OCI-LY1 (cell line): ENCODE measurements around the gene PPP2CA.

Source experiments
- H2AFZ ChIP-seq: fragments of 200-600 bp; sonication (generic), shearing (Covaris generic); 2 replicates; pipeline ENCODE4 v1.6.0; 2014; ENCODE audit warnings: antibody characterized with exemption, mild to moderate bottlenecking, low read length
- H3F3A ChIP-seq: fragments of 200-600 bp; sonication (generic), shearing (Covaris generic); 2 replicates; pipeline ENCODE4 v1.6.0; 2014; ENCODE audit warnings: mild to moderate bottlenecking, antibody characterized with exemption, low read length, moderate library complexity; ENCODE audit not compliant: insufficient read depth
- H3K27ac ChIP-seq: fragments of 200-600 bp; sonication (generic); 2 replicates; pipeline ENCODE4 v1.5.1; 2014; ENCODE audit warnings: low read length, mixed run types, mild to moderate bottlenecking, low read depth; ENCODE audit not compliant: poor library complexity, severe bottlenecking
- H3K27me3 ChIP-seq: fragments of 200-600 bp; sonication (generic); 2 replicates; pipeline ENCODE4 v1.6.0; 2014; ENCODE audit warnings: antibody characterized with exemption, mild to moderate bottlenecking, low read length, moderate library complexity; ENCODE audit not compliant: insufficient read depth
- H3K36me3 ChIP-seq: fragments of 200-600 bp; sonication (generic); 2 replicates; pipeline ENCODE4 v1.6.1; 2014; ENCODE audit warnings: mild to moderate bottlenecking, antibody characterized with exemption, low read length, moderate library complexity, mixed read lengths; ENCODE audit not compliant: insufficient read depth
- H3K4me1 ChIP-seq: fragments of 200-600 bp; sonication (generic); 2 replicates; pipeline ENCODE4 v1.5.1; 2014; ENCODE audit warnings: mild to moderate bottlenecking, low read length, moderate library complexity; ENCODE audit not compliant: insufficient read depth, severe bottlenecking
- H3K4me2 ChIP-seq: fragments of 200-600 bp; sonication (generic), shearing (Covaris generic); 2 replicates; pipeline ENCODE4 v1.6.1; 2014; ENCODE audit warnings: low read length
- H3K4me3 ChIP-seq: fragments of 200-600 bp; sonication (generic); 2 replicates; pipeline ENCODE4 v1.5.1; 2014; ENCODE audit warnings: low read length, low read depth, mild to moderate bottlenecking, mixed read lengths; ENCODE audit not compliant: poor library complexity, severe bottlenecking
- H3K79me2 ChIP-seq: fragments of 200-600 bp; shearing (Covaris generic); 2 replicates; pipeline ENCODE4 v1.6.1; 2016; ENCODE audit warnings: mixed run types, low read length, mixed read lengths; ENCODE audit not compliant: insufficient read depth
- H3K9ac ChIP-seq: fragments of 200-600 bp; sonication (generic), shearing (Covaris generic); 2 replicates; pipeline ENCODE4 v1.6.1; 2014; ENCODE audit warnings: mild to moderate bottlenecking, low read length, mixed read lengths
- H3K9me2 ChIP-seq: fragments of 200-600 bp; sonication (generic), shearing (Covaris generic); 2 replicates; pipeline ENCODE4 v1.6.1; 2014; ENCODE audit warnings: low read depth, mild to moderate bottlenecking, low read length, mixed read lengths
- H3K9me3 ChIP-seq: fragments of 200-600 bp; shearing (Covaris generic); 2 replicates; pipeline ENCODE4 v1.6.1; 2014; ENCODE audit warnings: low read length, mixed read lengths
- H4K20me1 ChIP-seq: fragments of 200-600 bp; sonication (generic), shearing (Covaris generic); 2 replicates; pipeline ENCODE4 v1.6.0; 2016; ENCODE audit warnings: mild to moderate bottlenecking, low read length; ENCODE audit not compliant: insufficient read depth
- EZH2 ChIP-seq: fragments of 200-600 bp; sonication (generic), shearing (Covaris generic); IDR thresholded peaks from 2 replicates; pipeline ENCODE4 v1.8.0; 2017; ENCODE audit warnings: borderline replicate concordance, mixed run types, mild to moderate bottlenecking, antibody characterized with exemption, low read length, moderate library complexity, mixed read lengths
- TF ChIP-seq, protein P1 (sequence below): fragments of 200-600 bp; sonication (generic), shearing (Covaris generic); IDR thresholded peaks from 2 replicates; pipeline ENCODE4 v1.5.1; 2017; ENCODE audit warnings: mild to moderate bottlenecking, antibody characterized with exemption, low read length, moderate library complexity, mixed read lengths

PPP2CA gene

DNA sequence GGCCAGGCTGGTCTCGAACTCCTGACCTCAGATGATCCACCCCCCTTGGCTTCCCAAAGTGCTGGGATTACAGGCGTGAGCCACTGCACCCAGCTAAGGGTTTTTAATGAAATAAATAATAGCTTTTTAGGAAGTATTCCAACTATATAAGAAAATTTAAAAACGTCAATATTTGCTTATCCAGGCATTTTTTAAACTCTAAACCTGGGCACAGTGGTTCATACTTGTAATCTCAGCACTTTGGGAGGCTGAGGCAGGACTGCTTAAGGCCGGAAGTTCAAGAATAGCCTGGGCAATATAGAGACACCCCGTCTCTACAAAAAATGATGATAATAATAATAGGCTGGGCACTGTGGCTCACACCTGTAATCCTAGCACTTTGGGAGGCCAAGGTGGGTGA, 63.3 kb downstream of the PPP2CA start:
- Histone ChIP-seq H3K27ac (no peak overlapping the region), H3K9me2 (no peaks in the 10 kb centered on the region), H2AFZ (no peak overlapping the region), H3K4me1 (no peaks in the 10 kb centered on the region), H3K4me3 (no peak overlapping the region), H3K79me2 (peaks cover 6% of the 10 kb centered on the region; the same call in 1 of the 2 replicates), H3K36me3 (peaks cover 95% of the 10 kb centered on the region), H3K9ac (no peak overlapping the region), H4K20me1 (no peaks in the 10 kb centered on the region), H3F3A (no peaks in the 10 kb centered on the region; the same call in none of the 2 replicates), H3K4me2 (no peak overlapping the region), H3K27me3 (no peaks in the 10 kb centered on the region), H3K9me3 (peaks cover 14% of the 10 kb centered on the region)
- TF ChIP-seq, protein P1, sequence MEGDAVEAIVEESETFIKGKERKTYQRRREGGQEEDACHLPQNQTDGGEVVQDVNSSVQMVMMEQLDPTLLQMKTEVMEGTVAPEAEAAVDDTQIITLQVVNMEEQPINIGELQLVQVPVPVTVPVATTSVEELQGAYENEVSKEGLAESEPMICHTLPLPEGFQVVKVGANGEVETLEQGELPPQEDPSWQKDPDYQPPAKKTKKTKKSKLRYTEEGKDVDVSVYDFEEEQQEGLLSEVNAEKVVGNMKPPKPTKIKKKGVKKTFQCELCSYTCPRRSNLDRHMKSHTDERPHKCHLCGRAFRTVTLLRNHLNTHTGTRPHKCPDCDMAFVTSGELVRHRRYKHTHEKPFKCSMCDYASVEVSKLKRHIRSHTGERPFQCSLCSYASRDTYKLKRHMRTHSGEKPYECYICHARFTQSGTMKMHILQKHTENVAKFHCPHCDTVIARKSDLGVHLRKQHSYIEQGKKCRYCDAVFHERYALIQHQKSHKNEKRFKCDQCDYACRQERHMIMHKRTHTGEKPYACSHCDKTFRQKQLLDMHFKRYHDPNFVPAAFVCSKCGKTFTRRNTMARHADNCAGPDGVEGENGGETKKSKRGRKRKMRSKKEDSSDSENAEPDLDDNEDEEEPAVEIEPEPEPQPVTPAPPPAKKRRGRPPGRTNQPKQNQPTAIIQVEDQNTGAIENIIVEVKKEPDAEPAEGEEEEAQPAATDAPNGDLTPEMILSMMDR, result no peak
- TF ChIP-seq EZH2, result no peak

DNA sequence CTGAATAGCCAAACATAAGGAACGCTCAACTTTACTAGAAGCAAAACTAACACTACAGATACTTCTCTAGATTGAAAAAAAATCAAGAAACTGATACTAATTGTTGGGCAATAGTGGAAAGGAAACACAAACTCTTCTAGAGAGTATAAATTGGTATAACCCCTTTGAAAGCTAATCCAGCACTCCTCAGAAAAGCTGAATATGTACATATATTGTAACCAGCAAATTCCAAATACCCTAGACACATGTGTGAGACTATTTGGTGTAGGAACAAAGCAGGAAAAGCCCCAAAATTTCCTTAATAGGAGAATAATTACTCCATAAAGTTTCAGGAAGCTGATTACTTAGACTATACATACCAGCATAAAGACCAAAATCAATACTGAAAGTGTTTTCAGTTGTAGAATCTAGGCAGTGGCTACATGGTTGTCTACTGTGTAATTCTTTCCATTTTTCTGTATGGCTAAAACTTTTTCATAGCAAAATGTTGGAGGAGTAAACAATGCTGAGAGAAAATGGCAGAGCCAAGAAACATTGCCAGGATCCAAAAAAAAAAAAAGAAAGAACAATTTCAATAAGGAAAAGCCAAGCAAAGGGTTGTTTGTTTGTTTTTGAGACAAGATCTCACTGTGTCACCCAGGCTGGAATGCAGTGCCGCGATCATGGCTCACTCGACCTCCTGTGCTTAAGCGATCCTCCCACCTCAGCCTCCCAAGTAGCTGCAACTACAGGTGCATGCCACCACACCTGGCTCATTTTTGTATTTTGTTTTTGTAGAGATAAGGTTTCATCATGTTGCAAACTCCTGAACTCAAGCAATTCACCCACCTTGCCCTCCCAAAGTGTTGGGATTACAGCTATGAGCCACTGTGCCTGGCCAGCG, 64.1 kb downstream of the PPP2CA start:
- TF ChIP-seq, protein P1, result no peak
- Histone ChIP-seq H3K4me2 (no peak overlapping the region), H3K9me2 (no peaks in the 10 kb centered on the region), H3K4me1 (no peaks in the 10 kb centered on the region), H3F3A (no peaks in the 10 kb centered on the region; the same call in none of the 2 replicates), H4K20me1 (no peaks in the 10 kb centered on the region), H3K27me3 (no peaks in the 10 kb centered on the region), H3K9ac (no peak overlapping the region), H3K9me3 (peaks cover 14% of the 10 kb centered on the region), H3K36me3 (peaks cover 95% of the 10 kb centered on the region), H3K4me3 (no peak overlapping the region), H2AFZ (no peak overlapping the region), H3K27ac (no peak overlapping the region), H3K79me2 (peaks cover 5% of the 10 kb centered on the region; the same call in 1 of the 2 replicates)

DNA sequence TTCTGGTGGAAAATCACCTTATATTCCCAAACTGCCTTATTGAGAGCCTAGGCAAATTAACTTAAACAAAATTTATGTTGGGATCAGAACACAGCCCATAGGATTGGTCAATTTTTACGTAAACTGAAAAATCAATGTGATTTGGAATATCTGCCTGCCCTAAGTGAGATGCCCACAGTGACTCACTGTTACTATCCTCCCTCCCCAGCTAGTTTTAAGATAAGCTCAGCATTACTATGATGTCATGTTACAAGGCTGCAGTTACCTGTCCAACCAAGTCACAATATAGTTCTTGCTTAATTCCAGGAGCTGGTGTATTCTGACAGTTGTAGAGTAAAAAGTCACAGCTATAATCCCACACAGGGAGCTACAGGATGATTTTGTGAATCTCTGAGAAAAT, 72.2 kb downstream of the PPP2CA start:
- Histone ChIP-seq H3F3A (no peaks in the 10 kb centered on the region; the same call in 1 of the 2 replicates), H3K9me3 (no peaks in the 10 kb centered on the region), H3K4me3 (no peak overlapping the region), H4K20me1 (no peaks in the 10 kb centered on the region), H3K4me1 (no peaks in the 10 kb centered on the region), H3K27ac (no peak overlapping the region), H3K36me3 (peaks cover 87% of the 10 kb centered on the region), H3K9ac (no peak overlapping the region), H2AFZ (no peak overlapping the region), H3K27me3 (no peaks in the 10 kb centered on the region), H3K9me2 (no peaks in the 10 kb centered on the region), H3K79me2 (no peaks in the 10 kb centered on the region), H3K4me2 (no peak overlapping the region)
- TF ChIP-seq, protein P1, result no peak
- no peak for TF ChIP-seq EZH2
